GM21526 (cell line): ENCODE data around the gene MAPK10.
"Not testable (repeated sequence)": the region's sequence is repeated elsewhere in the genome, so short reads cannot be mapped to it uniquely, and the experiment has no call there.

Experiments used
- ATAC-seq: cut with Tn5 transposase; IDR thresholded peaks from one replicate; pipeline ENCODE4 v1.9.1; 2021; ENCODE audit warnings: moderate library complexity; ENCODE audit not compliant: unreplicated experiment, low FRiP score

Gene MAPK10

GRCh38 chr4:86117705-86118302 lies 242.0 kb downstream of the MAPK10 start:
- ATAC-seq = no peak

GRCh38 chr4:86114563-86114962 lies 245.3 kb downstream of the MAPK10 start:
- ATAC-seq = no peak

GRCh38 chr4:86108834-86109233 lies 251.0 kb downstream of the MAPK10 start:
- ATAC-seq = no peak

GRCh38 chr4:86108137-86108536 lies 251.7 kb downstream of the MAPK10 start:
- no peak for ATAC-seq

- no peak for ATAC-seq
Measured at GRCh38 chr4:86107112-86107511, 252.7 kb downstream of the MAPK10 start.

DNA sequence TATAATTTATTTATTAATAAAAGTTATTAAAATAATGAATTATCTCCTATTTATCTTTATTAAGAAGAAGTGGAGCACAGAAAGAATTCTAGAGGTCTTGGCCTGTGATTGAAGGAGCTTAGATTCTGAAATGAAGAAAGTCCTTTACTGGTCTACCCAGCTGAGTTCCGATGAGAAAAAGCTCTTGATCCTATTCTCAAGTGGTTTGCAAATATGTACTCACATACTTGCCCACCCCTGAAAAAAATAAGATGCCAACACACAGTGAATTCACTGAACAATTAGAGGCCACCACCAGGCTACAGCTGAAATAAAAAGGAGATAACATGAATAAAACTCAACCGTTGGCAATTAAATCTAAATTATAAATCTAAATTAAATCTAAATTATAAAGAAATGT lies 253.4 kb downstream of the MAPK10 start:
- no peak for ATAC-seq

DNA sequence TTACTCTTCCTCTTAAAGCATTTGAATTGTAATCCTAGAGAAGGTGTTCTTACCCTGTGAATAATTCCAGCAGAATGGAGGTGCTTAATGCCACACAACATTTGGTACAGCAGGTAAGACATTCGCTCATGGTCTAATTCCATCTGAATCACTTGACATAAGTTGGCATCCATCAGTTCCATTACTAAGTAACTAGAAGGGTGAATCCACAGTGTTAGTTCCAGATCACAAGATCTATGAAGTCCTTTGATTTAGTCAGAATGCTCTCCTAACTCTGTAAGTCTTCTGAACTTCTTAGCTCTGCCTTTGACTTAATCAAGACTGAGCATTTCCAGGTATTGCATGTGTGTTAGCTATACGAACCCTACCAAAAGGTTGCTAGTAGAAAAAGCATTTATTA lies 258.0 kb downstream of the MAPK10 start:
- ATAC-seq = no peak

DNA sequence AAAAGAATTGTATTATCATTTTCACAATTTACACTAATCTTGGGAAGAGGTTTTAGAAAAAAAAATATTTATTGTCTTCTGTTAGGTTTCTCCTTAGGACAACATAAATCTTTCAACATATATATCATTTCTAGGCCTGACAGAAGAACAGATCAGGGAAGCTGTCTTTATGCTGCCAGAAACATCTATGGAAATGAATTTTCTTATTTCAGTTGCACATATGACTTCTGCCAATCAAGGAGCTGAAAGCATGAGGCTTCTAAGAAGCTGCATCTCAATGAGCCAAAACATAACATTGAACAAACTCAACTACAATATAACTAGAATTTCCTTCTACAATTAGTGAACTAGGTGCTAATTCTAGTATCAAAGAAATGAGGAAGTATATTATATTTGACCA lies 258.4 kb downstream of the MAPK10 start:
- ATAC-seq = no peak

GRCh38 chr4:86100539-86101215 lies 259.2 kb downstream of the MAPK10 start:
- no peak for ATAC-seq

- ATAC-seq = no peak
Measured at GRCh38 chr4:86099348-86099747, 260.5 kb downstream of the MAPK10 start.

DNA sequence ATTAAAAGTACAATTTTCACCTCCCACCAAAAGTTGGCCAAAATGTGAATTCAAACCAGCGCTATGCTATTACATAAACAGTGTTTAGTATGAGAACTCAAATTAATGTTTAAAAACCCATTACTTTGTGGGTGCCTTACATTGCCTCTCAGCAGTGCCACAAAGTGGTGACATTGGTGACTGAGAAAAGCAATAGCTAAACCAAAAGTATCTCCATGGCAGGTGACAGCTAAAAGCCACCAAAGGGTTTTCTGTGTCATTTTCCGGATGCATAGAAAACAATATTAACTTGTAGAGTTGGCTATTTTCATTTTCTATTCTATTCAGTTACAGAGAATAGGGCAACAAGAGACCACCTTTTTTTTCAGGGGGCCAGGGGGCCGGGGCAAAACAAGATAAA lies 261.2 kb downstream of the MAPK10 start:
- no peak for ATAC-seq

- ATAC-seq = no peak
Measured at GRCh38 chr4:86096373-86096772, 263.5 kb downstream of the MAPK10 start.

GRCh38 chr4:86092684-86093083 lies 267.2 kb downstream of the MAPK10 start:
- no peak for ATAC-seq

- ATAC-seq = no peak
Measured at GRCh38 chr4:86091201-86091600, 268.7 kb downstream of the MAPK10 start.

- ATAC-seq = no peak
Measured at GRCh38 chr4:86089781-86090323, 270.0 kb downstream of the MAPK10 start.

DNA sequence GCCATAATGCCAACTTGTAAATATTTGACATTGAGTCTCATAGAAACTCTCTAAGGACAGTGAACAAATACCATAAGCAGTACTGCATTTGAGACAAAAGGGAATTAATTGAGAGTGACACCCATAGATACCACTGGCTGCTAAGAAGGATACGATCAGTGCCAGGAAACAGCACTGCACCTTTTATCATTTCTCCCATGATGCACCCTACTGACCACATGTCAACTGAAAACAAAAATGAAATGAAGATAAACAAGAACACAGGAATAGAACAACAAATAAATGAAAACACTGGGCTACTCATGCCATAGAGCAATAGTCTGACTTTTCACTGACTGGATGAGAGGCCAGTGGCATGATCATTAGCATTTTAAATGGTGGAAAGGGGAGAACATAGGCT lies 270.8 kb downstream of the MAPK10 start:
- ATAC-seq = no peak

DNA sequence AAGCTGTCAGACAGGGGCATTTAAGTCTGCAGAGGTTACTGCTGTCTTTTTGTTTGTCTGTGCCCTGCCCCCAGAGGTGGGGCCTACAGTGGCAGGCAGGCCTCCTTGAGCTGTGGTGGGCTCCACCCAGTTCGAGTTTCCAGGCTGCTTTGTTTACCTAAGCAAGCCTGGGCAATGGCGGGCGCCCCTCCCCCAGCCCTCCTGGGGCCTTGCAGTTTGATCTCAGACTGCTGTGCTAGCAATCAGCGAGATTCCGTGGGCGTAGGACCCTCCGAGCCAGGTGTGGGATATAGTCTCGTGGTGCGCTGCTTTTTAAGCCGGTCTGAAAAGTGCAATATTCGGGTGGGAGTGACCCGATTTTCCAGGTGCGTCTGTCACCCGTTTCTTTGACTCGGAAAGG lies 284.1 kb downstream of the MAPK10 start:
- not testable (repeated sequence) for ATAC-seq

GRCh38 chr4:86060341-86060740 lies 299.5 kb downstream of the MAPK10 start:
- no peak for ATAC-seq

- no peak for ATAC-seq
Measured at GRCh38 chr4:86058621-86059020, 301.2 kb downstream of the MAPK10 start.

DNA sequence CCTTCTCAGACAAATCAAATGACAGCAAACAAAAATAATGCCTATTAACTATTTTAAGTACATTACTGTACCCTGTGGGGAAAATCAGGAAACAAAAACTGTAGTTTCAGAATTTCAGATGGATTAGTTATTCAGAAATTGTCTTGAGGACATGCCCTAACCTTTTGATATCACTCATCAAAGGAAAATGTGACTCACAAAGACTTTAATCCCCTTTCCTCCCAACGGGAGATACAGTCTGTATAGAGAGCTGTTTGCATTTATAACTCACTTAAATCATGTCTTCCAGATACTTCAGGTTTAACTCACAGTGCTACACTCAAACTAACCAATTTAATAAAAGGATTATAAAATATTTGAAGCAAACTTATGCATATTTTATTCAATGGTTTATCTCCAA lies 304.0 kb downstream of the MAPK10 start:
- ATAC-seq = no peak

DNA sequence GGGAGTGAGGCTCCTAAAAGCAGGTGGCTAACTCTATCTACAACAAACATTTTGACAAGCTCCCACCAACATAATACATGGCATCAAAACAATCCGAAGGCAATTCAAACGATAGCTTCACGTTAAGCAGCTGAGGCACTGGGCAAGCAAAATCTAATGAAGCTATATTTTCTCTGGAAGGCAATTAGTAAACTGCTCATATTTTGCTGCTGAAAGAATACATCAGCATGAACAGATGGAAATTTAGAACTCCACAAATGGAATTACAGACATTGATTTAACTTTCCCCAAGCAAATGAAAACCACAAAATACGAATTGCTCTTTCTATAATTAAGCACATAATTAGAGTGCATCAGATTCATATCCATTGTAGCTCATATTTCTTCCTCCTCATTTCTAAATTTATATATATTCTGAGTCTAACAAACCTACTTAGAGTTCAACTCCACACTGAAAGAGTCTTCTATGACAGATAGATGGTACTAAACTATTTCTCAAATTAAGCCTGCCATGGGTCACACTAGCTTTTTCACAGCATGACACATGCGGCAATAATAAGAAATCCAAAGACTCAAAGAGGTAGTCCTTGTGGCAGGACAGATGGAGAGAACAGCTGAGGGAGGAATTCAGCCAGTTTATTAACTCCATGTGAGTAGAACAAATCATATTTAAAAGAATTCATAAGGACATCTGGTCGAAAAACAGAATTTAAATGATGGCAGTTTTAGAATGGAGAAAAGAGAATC lies 305.4 kb downstream of the MAPK10 start:
- no peak for ATAC-seq

- ATAC-seq = no peak
Measured at GRCh38 chr4:86050496-86050895, 309.4 kb downstream of the MAPK10 start.
